LNCaP clone FGC (cell line): ENCODE results near the gene NUDT14.

Source experiments
- DNase-seq: peaks from one replicate; pipeline ENCODE4 v3.0.0-alpha.2; 2011; ENCODE audit warnings: low read depth
- H3K4me3 ChIP-seq: 2 replicates; pipeline ENCODE4 v1.5.1; 2011; ENCODE audit warnings: mild to moderate bottlenecking, low read depth, low read length, control low read depth
- CTCF ChIP-seq: IDR thresholded peaks from 2 replicates; pipeline ENCODE4 v1.5.1; 2012; ENCODE audit warnings: mild to moderate bottlenecking; ENCODE audit not compliant: control insufficient read depth, insufficient read depth; ENCODE audit errors: extremely low read depth

NUDT14 gene

GRCh38 chr14:105180592-105181548 lies at the start of gene NUDT14:
Gene NUDT14, minus strand, starts transcription at chr14:105181312. Its CDS starts 103 bp downstream, at chr14:105181209.
- peak within 1 kb of the TSS; percentile 57 for H3K4me3 ChIP-seq
- DNase-seq: no peak
- no peak for TF ChIP-seq CTCF

- no peak for TF ChIP-seq CTCF
- no peak overlapping the region for H3K4me3 ChIP-seq
- DNase-seq: no peak
Measured at GRCh38 chr14:105229099-105229655, 48.1 kb upstream of the NUDT14 start.

- no peak overlapping the region for H3K4me3 ChIP-seq
- no peak for TF ChIP-seq CTCF
- DNase-seq: no peak
Measured at GRCh38 chr14:105228562-105228961, 47.5 kb upstream of the NUDT14 start.

- H3K4me3 ChIP-seq: no peak overlapping the region
- DNase-seq: no peak
- no peak for TF ChIP-seq CTCF
Measured at GRCh38 chr14:105227346-105227745, 46.2 kb upstream of the NUDT14 start.

- TF ChIP-seq CTCF: no peak
- no peak for DNase-seq
- H3K4me3 ChIP-seq: no peak overlapping the region
Measured at GRCh38 chr14:105226198-105226597, 45.1 kb upstream of the NUDT14 start.

GRCh38 chr14:105224845-105225570 lies 43.9 kb upstream of the NUDT14 start:
- H3K4me3 ChIP-seq: no peak overlapping the region
- TF ChIP-seq CTCF: no peak
- DNase-seq: no peak
